Measurements from ENCODE around the gene MLPH. TPM values are rescaled to one million over a fixed set of nuclear protein-coding genes. Genes with fewer than 3 reads are reported as not detected.

Gene MLPH
- total RNA-seq, 2 experiments from 2014 or later, result 0.39 TPM; not detected in 1

DNA sequence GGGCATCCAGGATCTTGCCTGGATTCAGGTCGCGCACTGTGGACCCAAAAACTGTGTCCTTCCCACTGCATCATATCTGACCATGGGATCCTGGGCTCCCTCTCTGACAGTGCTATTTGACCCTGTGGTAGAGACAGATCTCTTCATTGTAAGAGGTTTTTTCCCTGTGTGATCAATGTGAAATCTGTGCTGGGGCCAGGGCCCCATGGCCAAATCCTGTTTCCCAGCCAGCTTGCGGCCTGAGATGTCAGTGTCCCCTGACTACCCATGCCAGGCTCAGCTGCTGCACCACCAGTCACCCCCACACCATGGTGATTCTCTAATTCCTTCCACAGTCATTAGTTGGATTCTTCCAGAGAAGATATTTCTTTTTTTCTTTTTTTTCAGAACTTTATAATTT is 82.8 kb downstream of the MLPH start:
- POLR2A ChIA-PET, result no interaction called here
- H3K4me1 Mint-ChIP-seq (ENCODE audit: low read depth), result peaks cover 5% of the 10 kb centered on the region
- intact Hi-C loops (cut with DNase I, micrococcal nuclease), result loop anchor here (2.0 to 10.0 kb wide), 3 partner anchors 145 to 1225 kb away; no protein-coding TSS in a partner anchor
- H3K27me3 Mint-ChIP-seq, result peaks cover 4% of the 10 kb centered on the region
- ATAC-seq (ENCODE audit: poor library complexity), result no peak
- CTCF ChIA-PET, result no interaction called here
- H3K27ac Mint-ChIP-seq, result no peak overlapping the region
- TF ChIP-seq, protein P1, sequence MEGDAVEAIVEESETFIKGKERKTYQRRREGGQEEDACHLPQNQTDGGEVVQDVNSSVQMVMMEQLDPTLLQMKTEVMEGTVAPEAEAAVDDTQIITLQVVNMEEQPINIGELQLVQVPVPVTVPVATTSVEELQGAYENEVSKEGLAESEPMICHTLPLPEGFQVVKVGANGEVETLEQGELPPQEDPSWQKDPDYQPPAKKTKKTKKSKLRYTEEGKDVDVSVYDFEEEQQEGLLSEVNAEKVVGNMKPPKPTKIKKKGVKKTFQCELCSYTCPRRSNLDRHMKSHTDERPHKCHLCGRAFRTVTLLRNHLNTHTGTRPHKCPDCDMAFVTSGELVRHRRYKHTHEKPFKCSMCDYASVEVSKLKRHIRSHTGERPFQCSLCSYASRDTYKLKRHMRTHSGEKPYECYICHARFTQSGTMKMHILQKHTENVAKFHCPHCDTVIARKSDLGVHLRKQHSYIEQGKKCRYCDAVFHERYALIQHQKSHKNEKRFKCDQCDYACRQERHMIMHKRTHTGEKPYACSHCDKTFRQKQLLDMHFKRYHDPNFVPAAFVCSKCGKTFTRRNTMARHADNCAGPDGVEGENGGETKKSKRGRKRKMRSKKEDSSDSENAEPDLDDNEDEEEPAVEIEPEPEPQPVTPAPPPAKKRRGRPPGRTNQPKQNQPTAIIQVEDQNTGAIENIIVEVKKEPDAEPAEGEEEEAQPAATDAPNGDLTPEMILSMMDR (IDR thresholded peaks at IDR 0.05), result no peak
- peaks cover 0 to under 1% of the 10 kb centered on the region in 2 experiments for H3K27me3 ChIP-seq (ENCODE audit: control insufficient read depth in 1 of 2, insufficient read depth in 2 of 2, low read length in 2 of 2)
- peaks cover 0 to 16% of the 10 kb centered on the region in 2 experiments for H3K9me3 ChIP-seq (ENCODE audit: control insufficient read depth in 1 of 2, insufficient read depth in 1 of 2, low read length in 2 of 2)
- no peak overlapping the region for H3K27ac ChIP-seq (ENCODE audit: low read depth in 1 of 2, low read length in 2 of 2)
- H3K36me3 Mint-ChIP-seq (ENCODE audit: low read depth), result no peaks in the 10 kb centered on the region
- no peak overlapping the region for H3K4me3 ChIP-seq (ENCODE audit: low read length)
- no peaks in the 10 kb centered on the region for H3K9me3 Mint-ChIP-seq
- H3K4me3 Mint-ChIP-seq, result no peak overlapping the region
- peaks cover 6% of the 10 kb centered on the region for H3K4me1 ChIP-seq (ENCODE audit: insufficient read depth, low read length)
- no peak for DNase-seq
- no peaks in the 10 kb centered on the region for H3K36me3 ChIP-seq (ENCODE audit: insufficient read depth, low read length)

DNA sequence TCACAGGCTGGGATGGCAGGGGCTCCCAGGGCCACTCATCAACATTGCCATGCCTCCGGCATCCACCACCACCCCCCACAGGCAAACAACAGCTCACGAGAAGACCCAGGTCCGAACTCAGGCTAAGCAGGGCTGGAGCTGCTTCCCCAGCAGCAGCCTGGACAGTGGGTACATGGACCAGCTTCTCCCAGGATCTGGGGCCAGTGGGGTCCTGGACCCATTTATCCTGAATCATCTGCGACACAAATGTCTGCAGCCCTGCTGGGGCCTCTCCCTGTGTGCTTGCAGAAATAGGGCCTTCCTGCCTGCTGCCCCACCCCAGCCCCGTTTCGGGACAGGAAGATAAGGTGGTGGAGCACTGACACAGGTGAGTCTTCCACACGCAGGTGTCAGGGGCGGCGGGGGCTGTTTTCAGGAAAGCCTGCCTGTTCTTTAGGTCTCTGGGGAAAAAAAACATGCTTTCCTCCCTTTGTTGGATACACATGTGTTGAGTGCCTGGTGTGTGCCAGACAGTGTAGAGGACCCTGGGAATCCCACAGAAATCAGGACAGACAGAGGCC is 83.8 kb downstream of the MLPH start:
- no peak overlapping the region for H3K27ac Mint-ChIP-seq
- no peak overlapping the region for H3K4me3 ChIP-seq (ENCODE audit: low read length)

DNA sequence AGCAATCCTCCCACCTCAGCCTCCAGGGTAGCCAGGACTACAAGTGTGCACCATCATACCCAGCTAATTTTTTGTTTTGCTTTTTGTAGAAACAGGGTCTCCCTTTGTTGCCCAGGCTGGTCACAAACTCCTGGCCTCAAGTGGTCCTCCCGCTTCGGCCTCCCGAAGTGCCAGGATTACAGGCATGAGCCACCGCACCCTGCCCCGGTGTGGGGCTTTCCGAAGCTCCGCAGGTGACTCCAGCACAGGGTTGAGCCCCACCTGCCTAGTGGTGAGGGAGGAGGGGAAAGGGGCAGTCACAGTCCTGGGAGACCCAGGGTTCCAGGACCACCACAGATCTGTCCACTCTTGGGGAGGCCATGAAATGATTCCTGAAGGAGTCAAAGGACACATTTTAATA is 84.5 kb downstream of the MLPH start:
- peaks cover 0 to 11% of the 10 kb centered on the region in 2 experiments for H3K9me3 ChIP-seq (ENCODE audit: control insufficient read depth in 1 of 2, insufficient read depth in 1 of 2, low read length in 2 of 2)
- CTCF ChIA-PET, result interaction anchor here (0.9 to 3.1 kb wide), 15 partner anchors 10 to 421 kb away, joined by 3 to 37 read pairs (median 5); no protein-coding TSS in a partner anchor
- TF ChIP-seq, protein P1 (IDR thresholded peaks at IDR 0.05), result no peak
- H3K36me3 ChIP-seq (ENCODE audit: insufficient read depth, low read length), result no peaks in the 10 kb centered on the region
- intact Hi-C loops (cut with DNase I, micrococcal nuclease), result loop anchor here (2.0 to 10.0 kb wide), 3 partner anchors 147 to 1227 kb away; no protein-coding TSS in a partner anchor
- POLR2A ChIA-PET, result interaction anchor here (1.2 to 1.3 kb wide), 2 partner anchors 59 to 486 kb away, joined by 3 to 5 read pairs; partner anchors contain the start of gene COPS8
- no peaks in the 10 kb centered on the region for H3K36me3 Mint-ChIP-seq (ENCODE audit: low read depth)
- H3K4me3 Mint-ChIP-seq, result no peak overlapping the region
- peaks cover 0 to 4% of the 10 kb centered on the region in 2 experiments for H3K27me3 ChIP-seq (ENCODE audit: control insufficient read depth in 1 of 2, insufficient read depth in 2 of 2, low read length in 2 of 2)
- peaks cover 6% of the 10 kb centered on the region for H3K4me1 ChIP-seq (ENCODE audit: insufficient read depth, low read length)
- H3K9me3 Mint-ChIP-seq, result no peaks in the 10 kb centered on the region
- H3K4me3 ChIP-seq (ENCODE audit: low read length), result no peak overlapping the region
- no peak overlapping the region for H3K27ac ChIP-seq (ENCODE audit: low read depth in 1 of 2, low read length in 2 of 2)
- DNase-seq (no peak), ATAC-seq (ENCODE audit: poor library complexity) (no peak)
- no peak overlapping the region for H3K27ac Mint-ChIP-seq
- H3K27me3 Mint-ChIP-seq, result peaks cover 7% of the 10 kb centered on the region
- peaks cover 5% of the 10 kb centered on the region for H3K4me1 Mint-ChIP-seq (ENCODE audit: low read depth)

More for the DNA sequence above, 83.8 kb downstream of the MLPH start:
- H3K9me3 Mint-ChIP-seq, result no peaks in the 10 kb centered on the region
- CTCF ChIA-PET, result interaction anchor here (2.3 to 3.1 kb wide), 2 partner anchors 58 to 95 kb away, joined by 7 to 37 read pairs; no protein-coding TSS in a partner anchor
- Histone ChIP-seq H3K27me3 (ENCODE audit: control insufficient read depth in 1 of 2, insufficient read depth in 2 of 2, low read length in 2 of 2) (peaks cover 0 to 4% of the 10 kb centered on the region in 2 experiments), H3K27ac (ENCODE audit: low read depth in 1 of 2, low read length in 2 of 2) (no peak overlapping the region), H3K9me3 (ENCODE audit: control insufficient read depth in 1 of 2, insufficient read depth in 1 of 2, low read length in 2 of 2) (peaks cover 0 to 16% of the 10 kb centered on the region in 2 experiments), H3K36me3 (ENCODE audit: insufficient read depth, low read length) (no peaks in the 10 kb centered on the region), H3K4me1 (ENCODE audit: insufficient read depth, low read length) (peaks cover 6% of the 10 kb centered on the region)
- TF ChIP-seq, protein P1 (IDR thresholded peaks at IDR 0.05), result no peak
- intact Hi-C loops (cut with DNase I, micrococcal nuclease), result loop anchor here (2.0 to 10.0 kb wide), 3 partner anchors 146 to 1226 kb away; no protein-coding TSS in a partner anchor
- H3K4me3 Mint-ChIP-seq, result no peak overlapping the region
- ATAC-seq (ENCODE audit: poor library complexity) (no peak), DNase-seq (no peak)
- H3K4me1 Mint-ChIP-seq (ENCODE audit: low read depth), result peaks cover 5% of the 10 kb centered on the region
- H3K27me3 Mint-ChIP-seq, result peaks cover 4% of the 10 kb centered on the region
- POLR2A ChIA-PET, result no interaction called here
- H3K36me3 Mint-ChIP-seq (ENCODE audit: low read depth), result no peaks in the 10 kb centered on the region
